Measurements from ENCODE around the gene ATP5F1D.

ATP5F1D gene

DNA sequence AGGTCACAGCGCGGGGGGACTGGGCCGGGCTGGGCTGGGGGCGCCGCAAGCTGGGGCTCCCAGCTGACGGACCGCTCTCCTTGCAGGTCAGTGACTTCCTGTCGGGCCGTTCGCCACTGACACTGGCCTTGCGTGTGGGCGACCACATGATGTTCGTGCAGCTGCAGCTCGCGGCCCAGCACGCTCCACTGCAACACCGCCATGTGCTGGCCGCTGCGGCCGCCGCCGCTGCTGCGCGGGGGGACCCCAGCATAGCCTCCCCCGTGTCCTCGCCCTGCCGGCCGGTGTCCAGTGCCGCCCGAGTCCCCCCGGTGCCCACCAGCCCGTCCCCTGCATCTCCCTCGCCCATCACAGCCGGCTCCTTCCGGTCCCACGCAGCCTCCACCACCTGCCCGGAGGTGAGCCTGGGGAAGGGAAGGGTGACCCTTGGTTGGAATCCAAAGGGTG is 12.6 kb downstream of the ATP5F1D start:
- CTCF ChIA-PET = interaction anchor here (1.9 to 2.6 kb wide), 2 partner anchors 10 to 13 kb away, joined by 9 read pairs; no protein-coding TSS in a partner anchor
- TF ChIP-seq, protein P1, sequence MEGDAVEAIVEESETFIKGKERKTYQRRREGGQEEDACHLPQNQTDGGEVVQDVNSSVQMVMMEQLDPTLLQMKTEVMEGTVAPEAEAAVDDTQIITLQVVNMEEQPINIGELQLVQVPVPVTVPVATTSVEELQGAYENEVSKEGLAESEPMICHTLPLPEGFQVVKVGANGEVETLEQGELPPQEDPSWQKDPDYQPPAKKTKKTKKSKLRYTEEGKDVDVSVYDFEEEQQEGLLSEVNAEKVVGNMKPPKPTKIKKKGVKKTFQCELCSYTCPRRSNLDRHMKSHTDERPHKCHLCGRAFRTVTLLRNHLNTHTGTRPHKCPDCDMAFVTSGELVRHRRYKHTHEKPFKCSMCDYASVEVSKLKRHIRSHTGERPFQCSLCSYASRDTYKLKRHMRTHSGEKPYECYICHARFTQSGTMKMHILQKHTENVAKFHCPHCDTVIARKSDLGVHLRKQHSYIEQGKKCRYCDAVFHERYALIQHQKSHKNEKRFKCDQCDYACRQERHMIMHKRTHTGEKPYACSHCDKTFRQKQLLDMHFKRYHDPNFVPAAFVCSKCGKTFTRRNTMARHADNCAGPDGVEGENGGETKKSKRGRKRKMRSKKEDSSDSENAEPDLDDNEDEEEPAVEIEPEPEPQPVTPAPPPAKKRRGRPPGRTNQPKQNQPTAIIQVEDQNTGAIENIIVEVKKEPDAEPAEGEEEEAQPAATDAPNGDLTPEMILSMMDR (conservative IDR thresholded peaks at IDR 0.05; ENCODE audit: low read depth) = no peak
- H3K27ac ChIP-seq = peak overlapping the region; percentile 100
- no peak for DNase-seq (ENCODE audit: low spot score)
- POLR2A ChIA-PET (ENCODE audit: low non-redundant PET) = interaction anchor here (0.6 kb wide), 1 partner anchor 13 kb away, joined by 4 read pairs; no protein-coding TSS in a partner anchor

DNA sequence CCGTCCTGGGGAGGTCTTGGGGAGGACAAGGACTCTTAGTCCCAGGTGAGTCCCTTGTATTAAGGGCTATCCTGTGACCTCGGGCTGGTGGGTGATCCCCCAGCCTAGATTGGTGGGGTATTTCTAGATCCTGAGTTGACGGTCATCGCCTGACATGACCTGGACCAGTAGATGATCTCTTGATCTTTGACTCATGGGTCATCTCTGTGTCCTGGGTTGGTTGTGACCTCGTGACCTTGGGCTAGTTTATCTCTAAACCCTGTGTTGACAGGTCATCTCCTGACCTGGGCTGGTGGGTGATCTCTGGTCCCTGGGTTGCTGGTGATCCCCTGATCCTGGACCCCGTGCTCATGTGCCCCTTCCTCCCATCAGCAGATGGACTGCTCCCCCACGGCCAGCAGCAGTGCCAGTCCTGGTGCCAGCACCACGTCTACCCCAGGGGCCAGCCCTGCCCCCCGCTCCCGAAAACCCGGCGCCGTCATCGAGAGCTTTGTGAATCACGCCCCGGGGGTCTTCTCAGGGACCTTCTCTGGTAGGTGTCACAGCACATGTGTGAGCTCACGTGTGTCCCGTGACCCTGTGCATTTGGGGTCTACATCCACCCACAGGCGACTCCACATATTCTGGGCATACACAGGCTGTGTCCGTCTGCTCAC is 13.1 kb downstream of the ATP5F1D start:
- H3K27ac ChIP-seq = peak overlapping the region; percentile 100
- TF ChIP-seq, protein P1 (conservative IDR thresholded peaks at IDR 0.05; ENCODE audit: low read depth) = no peak
- CTCF ChIA-PET = interaction anchor here (1.5 to 2.6 kb wide), 2 partner anchors 11 to 12 kb away, joined by 6 to 9 read pairs; no protein-coding TSS in a partner anchor
- POLR2A ChIA-PET (ENCODE audit: low non-redundant PET) = no interaction called here
- no peak for DNase-seq (ENCODE audit: low spot score)

DNA sequence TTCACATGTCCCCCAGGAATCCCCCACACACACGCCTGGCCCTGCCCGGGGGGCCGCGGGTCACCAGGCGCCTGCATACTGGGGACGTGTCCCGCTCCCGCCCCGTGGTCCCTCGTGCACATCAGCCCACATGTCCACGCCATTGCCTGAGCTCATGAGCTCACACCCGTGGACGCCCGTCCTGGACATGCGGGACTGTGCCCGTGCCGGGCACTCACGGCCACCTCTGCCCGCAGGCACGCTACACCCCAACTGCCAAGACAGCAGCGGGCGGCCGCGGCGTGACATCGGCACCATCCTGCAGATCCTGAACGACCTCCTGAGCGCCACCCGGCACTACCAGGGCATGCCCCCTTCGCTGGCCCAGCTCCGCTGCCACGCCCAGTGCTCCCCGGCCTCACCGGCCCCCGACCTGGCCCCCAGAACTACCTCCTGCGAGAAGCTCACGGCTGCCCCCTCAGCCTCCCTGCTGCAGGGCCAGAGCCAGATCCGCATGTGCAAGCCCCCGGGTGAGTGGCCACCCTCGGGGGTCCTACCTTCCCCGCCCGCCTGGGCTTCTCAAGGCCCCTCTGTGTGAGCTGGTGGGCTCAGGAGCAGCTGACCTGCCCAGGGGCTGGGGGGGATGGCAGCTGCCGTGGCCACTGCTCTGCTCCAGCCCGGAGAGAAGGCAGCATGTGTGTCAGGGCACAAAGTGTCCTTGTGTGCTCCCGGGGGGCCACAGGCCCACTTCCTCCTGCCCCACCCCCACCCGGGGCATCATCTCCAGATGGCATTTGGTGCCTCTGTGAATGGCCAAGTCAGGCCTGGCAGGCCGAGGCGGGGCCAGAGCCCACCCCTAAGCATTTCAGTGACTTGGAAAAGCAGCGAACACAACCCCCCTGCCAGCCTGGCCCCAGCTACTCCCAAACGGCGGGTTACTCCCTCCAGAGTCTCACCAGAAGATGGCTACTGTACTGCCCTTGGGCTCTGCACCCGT is 13.9 kb downstream of the ATP5F1D start:
- POLR2A ChIA-PET (ENCODE audit: low non-redundant PET) = no interaction called here
- no peak for DNase-seq (ENCODE audit: low spot score)
- peak overlapping the region; percentile 100 for H3K27ac ChIP-seq
- CTCF ChIA-PET = interaction anchor here (0.7 to 2.6 kb wide), 3 partner anchors 11 to 384 kb away, joined by 3 to 9 read pairs (median 6); no protein-coding TSS in a partner anchor
- TF ChIP-seq, protein P1 (conservative IDR thresholded peaks at IDR 0.05; ENCODE audit: low read depth) = no peak

DNA sequence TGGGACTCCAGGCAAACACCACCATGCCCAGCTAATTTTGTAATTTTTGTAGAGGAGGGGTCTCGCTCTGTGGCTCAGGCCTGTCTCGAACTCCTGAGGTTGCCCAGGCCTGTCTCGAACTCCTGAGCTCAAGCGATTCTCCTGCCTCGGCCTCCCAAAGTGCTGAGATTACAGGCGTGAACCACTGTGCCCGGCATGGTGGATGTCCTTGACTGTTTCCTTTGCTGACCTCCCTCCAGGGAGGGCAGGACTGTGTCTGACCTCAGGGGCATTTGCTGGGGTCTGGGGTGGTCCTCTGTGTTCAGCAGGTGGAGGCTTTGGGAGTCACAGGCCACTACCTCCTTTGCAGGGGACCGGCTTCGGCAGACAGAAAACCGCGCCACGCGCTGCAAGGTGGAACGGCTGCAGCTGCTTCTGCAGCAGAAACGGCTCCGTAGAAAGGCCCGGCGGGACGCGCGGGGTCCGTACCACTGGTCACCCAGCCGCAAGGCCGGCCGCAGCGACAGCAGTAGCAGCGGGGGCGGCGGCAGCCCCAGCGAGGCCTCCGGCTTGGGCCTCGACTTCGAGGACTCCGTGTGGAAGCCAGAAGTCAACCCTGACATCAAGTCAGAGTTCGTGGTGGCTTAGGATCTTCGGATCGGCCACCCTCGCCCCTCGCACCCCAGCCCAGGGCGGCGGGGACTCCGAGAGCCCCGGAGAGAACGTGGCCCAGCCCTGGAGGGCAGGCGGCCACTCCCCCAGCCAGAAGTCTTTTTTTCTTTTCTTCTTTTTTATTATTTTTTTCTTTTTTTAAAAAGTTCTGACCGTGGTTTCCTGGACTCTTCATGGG is 15.3 kb downstream of the ATP5F1D start:
- CTCF ChIA-PET = interaction anchor here (0.6 kb wide), 1 partner anchor 21 kb away, joined by 3 read pairs; no protein-coding TSS in a partner anchor

DNA sequence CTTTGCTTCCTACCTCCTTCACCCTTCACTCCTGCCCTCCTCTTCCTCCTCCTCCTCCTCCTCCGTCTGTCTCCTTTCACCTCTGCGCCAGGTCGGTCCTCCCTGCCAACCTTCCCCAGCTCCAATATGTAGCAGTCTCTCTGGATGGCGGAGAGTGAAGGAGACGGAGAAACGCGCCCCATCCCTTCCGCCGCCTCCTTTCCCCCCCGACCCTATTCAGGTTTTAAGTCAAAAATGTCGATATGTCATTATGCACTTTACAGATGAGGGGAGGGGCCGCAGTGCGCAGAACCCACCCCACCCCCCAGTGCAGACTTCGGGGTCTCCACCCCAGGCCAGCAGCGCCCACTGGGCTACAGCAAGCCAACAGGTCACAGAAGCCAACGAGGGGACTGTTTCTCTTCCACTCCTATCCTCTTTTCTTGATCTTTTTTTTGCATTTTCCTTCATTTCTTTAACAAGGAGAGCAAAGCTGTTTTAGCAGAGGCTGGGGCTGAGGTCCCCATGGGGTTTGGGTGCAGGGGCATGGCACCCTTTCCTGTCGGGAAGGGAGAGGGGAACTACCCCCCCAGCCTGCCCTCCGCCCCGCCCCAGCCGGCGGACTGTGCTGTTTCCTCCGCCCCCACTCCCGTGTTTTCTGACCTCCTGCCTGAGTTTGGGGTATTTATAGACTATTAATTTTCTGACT is 16.1 kb downstream of the ATP5F1D start:
- POLR2A ChIA-PET (ENCODE audit: low non-redundant PET) = no interaction called here
- DNase-seq (ENCODE audit: low spot score) = no peak

More for the DNA sequence above, 15.3 kb downstream of the ATP5F1D start:
- H3K27ac ChIP-seq = peak overlapping the region; percentile 100
- DNase-seq (ENCODE audit: low spot score) = no peak
- TF ChIP-seq, protein P1 (conservative IDR thresholded peaks at IDR 0.05; ENCODE audit: low read depth) = no peak
- POLR2A ChIA-PET (ENCODE audit: low non-redundant PET) = interaction anchor here (0.7 kb wide), 1 partner anchor 10 kb away, joined by 3 read pairs; no protein-coding TSS in a partner anchor

More for the DNA sequence above, 16.1 kb downstream of the ATP5F1D start:
- TF ChIP-seq, protein P1 (conservative IDR thresholded peaks at IDR 0.05; ENCODE audit: low read depth) = no peak
- CTCF ChIA-PET = interaction anchor here (0.6 kb wide), 1 partner anchor 22 kb away, joined by 3 read pairs; no protein-coding TSS in a partner anchor
- peak overlapping the region; percentile 100 for H3K27ac ChIP-seq

All from RWPE1 (cell line).